ENCODE results near the gene PARP6. TPM values are rescaled to one million over a fixed set of nuclear protein-coding genes. Genes with fewer than 3 reads are reported as not detected.

PARP6 gene
- total RNA-seq, 2 donors from 2014 or later, result 34.4 to 85.8 TPM

DNA sequence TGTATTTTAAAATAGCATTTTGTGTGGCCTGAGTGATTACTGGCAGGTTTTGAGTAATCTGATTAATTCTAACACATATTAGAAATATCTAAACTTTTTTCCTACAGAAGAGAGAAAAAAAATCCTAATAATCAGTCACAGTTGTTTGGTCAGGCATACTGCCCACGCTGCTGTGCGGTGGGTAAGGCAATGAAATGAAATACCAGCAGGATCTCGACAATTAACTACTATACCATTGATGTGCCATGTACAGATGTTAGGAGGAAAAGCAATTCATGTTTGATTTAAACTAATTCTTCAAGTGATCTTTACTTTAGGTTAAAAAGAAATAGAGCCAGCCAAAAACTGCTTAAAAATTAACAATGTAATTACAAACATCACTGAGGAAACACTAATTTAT is 79.9 kb downstream of the PARP6 start:
- no peaks in the 10 kb centered on the region for H3K9me3 ChIP-seq
- intact Hi-C loops (cut with DNase I), result no loop called here

More for the DNA sequence above, 79.9 kb downstream of the PARP6 start:
- H3K36me3 ChIP-seq, result no peaks in the 10 kb centered on the region
- TF ChIP-seq POLR2AphosphoS5 (IDR thresholded peaks at IDR 0.05) (no peak), POLR2A (IDR thresholded peaks at IDR 0.05) (no peak)
- TF ChIP-seq, protein P1, sequence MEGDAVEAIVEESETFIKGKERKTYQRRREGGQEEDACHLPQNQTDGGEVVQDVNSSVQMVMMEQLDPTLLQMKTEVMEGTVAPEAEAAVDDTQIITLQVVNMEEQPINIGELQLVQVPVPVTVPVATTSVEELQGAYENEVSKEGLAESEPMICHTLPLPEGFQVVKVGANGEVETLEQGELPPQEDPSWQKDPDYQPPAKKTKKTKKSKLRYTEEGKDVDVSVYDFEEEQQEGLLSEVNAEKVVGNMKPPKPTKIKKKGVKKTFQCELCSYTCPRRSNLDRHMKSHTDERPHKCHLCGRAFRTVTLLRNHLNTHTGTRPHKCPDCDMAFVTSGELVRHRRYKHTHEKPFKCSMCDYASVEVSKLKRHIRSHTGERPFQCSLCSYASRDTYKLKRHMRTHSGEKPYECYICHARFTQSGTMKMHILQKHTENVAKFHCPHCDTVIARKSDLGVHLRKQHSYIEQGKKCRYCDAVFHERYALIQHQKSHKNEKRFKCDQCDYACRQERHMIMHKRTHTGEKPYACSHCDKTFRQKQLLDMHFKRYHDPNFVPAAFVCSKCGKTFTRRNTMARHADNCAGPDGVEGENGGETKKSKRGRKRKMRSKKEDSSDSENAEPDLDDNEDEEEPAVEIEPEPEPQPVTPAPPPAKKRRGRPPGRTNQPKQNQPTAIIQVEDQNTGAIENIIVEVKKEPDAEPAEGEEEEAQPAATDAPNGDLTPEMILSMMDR (IDR thresholded peaks at IDR 0.05), result no peak
- H3K27me3 ChIP-seq (replicated peaks; ENCODE audit: insufficient read depth), result no peaks in the 10 kb centered on the region
- WGBS, result 31% methylated on average over 3 of the region's 3 CpGs
- H3K27ac ChIP-seq, result no peak overlapping the region
- no peak overlapping the region for H3K4me3 ChIP-seq
- H3K4me1 ChIP-seq (replicated peaks), result no peaks in the 10 kb centered on the region
- no peak for DNase-seq (ENCODE audit: low spot score)

Other genes with a start within 250 kb of the PARP6 start
- 100 to 1,000 TPM in 1 of 2 donors, 10 to 100 TPM in 1; 29.4 to 252 TPM for gene MYO9A, start 154.4 kb downstream of the PARP6 start, total RNA-seq
- gene SENP8, start 154.2 kb downstream of the PARP6 start, total RNA-seq, result 1 to 10 TPM; 3.3 to 5.9 TPM
- gene GRAMD2A, start 74.8 kb downstream of the PARP6 start, total RNA-seq, result 1 to 10 TPM; 4.3 to 6.4 TPM
- 100 to 1,000 TPM; 470 to 513 TPM for gene PKM, start 41.4 kb downstream of the PARP6 start, total RNA-seq
- gene CELF6, start 47.6 kb upstream of the PARP6 start, total RNA-seq, result 1 to 10 TPM; 3.7 to 7.3 TPM
- gene HEXA, start 103.5 kb upstream of the PARP6 start, total RNA-seq, result 100 to 1,000 TPM in 1 of 2 donors, 10 to 100 TPM in 1; 78.1 to 176 TPM
- not detected for gene TMEM202, start 125.8 kb upstream of the PARP6 start, total RNA-seq
- 10 to 100 TPM; 35.7 to 38.7 TPM for gene ARIH1, start 201.8 kb upstream of the PARP6 start, total RNA-seq

Measured in prostate gland (tissue), 2 donors.